K562 (cell line): ENCODE measurements around the gene PRKAR1B. TPM values are rescaled to one million over a fixed set of nuclear protein-coding genes. Genes with fewer than 3 reads are reported as not detected.

Source experiments
- ASH1L ChIP-seq: fragments of 450-650 bp; IDR thresholded peaks from 2 replicates; pipeline ENCODE4 v1.6.1; 2018; ENCODE audit warnings: borderline replicate concordance, mild to moderate bottlenecking, low read depth; ENCODE audit not compliant: partially characterized antibody
- CHD2 ChIP-seq: IDR thresholded peaks from 2 replicates; pipeline ENCODE4 v1.6.1; 2011; ENCODE audit warnings: low read depth, low read length
- CHD4 ChIP-seq: fragments of 200-600 bp; sonication (generic); IDR thresholded peaks from 3 replicates; pipeline ENCODE4 v1.6.1; 2012; ENCODE audit warnings: low read depth, mild to moderate bottlenecking, mixed read lengths, low read length, inconsistent platforms; ENCODE audit not compliant: insufficient read depth, insufficient replicate concordance, poor library complexity, severe bottlenecking
- ILF3 ChIP-seq: fragments of 450-650 bp; IDR thresholded peaks from 2 replicates; pipeline ENCODE4 v1.6.1; 2018; ENCODE audit warnings: antibody characterized with exemption, mild to moderate bottlenecking, moderate library complexity, borderline replicate concordance
- KDM5B ChIP-seq: fragments of 200-600 bp; sonication (generic); IDR thresholded peaks from 2 replicates; pipeline ENCODE4 v1.6.1; 2012; ENCODE audit warnings: low read depth, mild to moderate bottlenecking, moderate library complexity, low read length, control low read depth, inconsistent platforms; ENCODE audit not compliant: insufficient replicate concordance
- NCOA1 ChIP-seq: fragments of 450-650 bp; IDR thresholded peaks from 2 replicates; pipeline ENCODE4 v1.6.1; 2016; ENCODE audit warnings: low read depth
- RAD51 ChIP-seq: fragments of 450-650 bp; IDR thresholded peaks from 2 replicates; pipeline ENCODE4 v1.7.1; 2016; ENCODE audit warnings: low read depth, mild to moderate bottlenecking, borderline replicate concordance
- TAF9B ChIP-seq: fragments of 450-650 bp; IDR thresholded peaks from 2 replicates; pipeline ENCODE4 v1.6.1; 2018; ENCODE audit warnings: mild to moderate bottlenecking; ENCODE audit not compliant: partially characterized antibody
- TRIM28 ChIP-seq: fragments of 450-650 bp; IDR thresholded peaks from 2 replicates; pipeline ENCODE4 v1.6.1; 2017
- ZNF75A ChIP-seq: fragments of 450-650 bp; formaldehyde crosslinking; IDR thresholded peaks from 2 replicates; pipeline ENCODE4 v1.4.0; 2020; ENCODE audit warnings: mild to moderate bottlenecking
- polyA plus RNA-seq, 8 experiments: library from polyadenylated mRNA; depleted of rRNA in 4 of 8; stranded (reverse) in 5 of 8; unstranded in 3 of 8; fragments of >200 nt; fragmentation: Nextera tagmentation in 2 of 8; fragmentation: Illumina TruSeq in 1 of 8; extraction: Ambion mirVana in 2 of 8; extraction: Trizol in 1 of 8; gene quantifications; 2 replicates each; pipeline versions ENCODE4 v1.2.1 to v1.2.3, GENCODE V29; 2011 to 2014; ENCODE audit warnings: inconsistent platforms in 1 of 8, missing spikeins in 1 of 8
- total RNA-seq, 7 experiments: library from RNA; depleted of rRNA in 6 of 7; stranded (reverse); fragments of >200 nt in 6 of 7; fragmentation: Illumina TruSeq in 2 of 7; extraction: Trizol in 2 of 7; gene quantifications; 2 replicates each; pipeline versions ENCODE4 v1.2.1 to v1.2.3, GENCODE V29; 2011 to 2021; ENCODE audit warnings: low replicate concordance in 1 of 7
- TF ChIP-seq, protein P1 (sequence below): fragments of 250-450 bp; sonication (Bioruptor Pico); IDR thresholded peaks from 2 replicates; pipeline ENCODE4 v1.8.0; 2022; ENCODE audit warnings: inconsistent platforms
- TF ChIP-seq, protein P2 (sequence below): sonication (generic); formaldehyde crosslinking; IDR thresholded peaks from 2 replicates; pipeline ENCODE4 v1.9.0; 2022; ENCODE audit warnings: mild to moderate bottlenecking, missing genetic modification reagents
- TF ChIP-seq, protein P3 (sequence below): fragments of 250-450 bp; sonication (Bioruptor Pico); IDR thresholded peaks from 2 replicates; pipeline ENCODE4 v1.4.0; 2020; ENCODE audit warnings: mild to moderate bottlenecking, moderate library complexity, borderline replicate concordance
- TF ChIP-seq, protein P4 (sequence below): fragments of 250-450 bp; sonication (Bioruptor Pico); IDR thresholded peaks from 2 replicates; pipeline ENCODE4 v1.9.0; 2021; ENCODE audit warnings: mild to moderate bottlenecking, inconsistent platforms
- TF ChIP-seq, protein P5 (sequence below): fragments of 250-450 bp; sonication (Bioruptor Pico); IDR thresholded peaks from 2 replicates; pipeline ENCODE4 v1.8.0; 2021; ENCODE audit warnings: borderline replicate concordance, mild to moderate bottlenecking, moderate library complexity; ENCODE audit not compliant: poor library complexity, severe bottlenecking
- TF ChIP-seq, protein P6 (sequence below): fragments of 250-450 bp; sonication (Bioruptor Pico); IDR thresholded peaks from 2 replicates; pipeline ENCODE4 v1.4.0; 2020; ENCODE audit warnings: borderline replicate concordance

The PRKAR1B gene
- total and polyA plus RNA-seq, 9 of the 15 experiments (the other 6 are each of a cell fraction or from before 2014, with no cell fraction given) = 0.99 to 30.5 (median 12.7) TPM

DNA sequence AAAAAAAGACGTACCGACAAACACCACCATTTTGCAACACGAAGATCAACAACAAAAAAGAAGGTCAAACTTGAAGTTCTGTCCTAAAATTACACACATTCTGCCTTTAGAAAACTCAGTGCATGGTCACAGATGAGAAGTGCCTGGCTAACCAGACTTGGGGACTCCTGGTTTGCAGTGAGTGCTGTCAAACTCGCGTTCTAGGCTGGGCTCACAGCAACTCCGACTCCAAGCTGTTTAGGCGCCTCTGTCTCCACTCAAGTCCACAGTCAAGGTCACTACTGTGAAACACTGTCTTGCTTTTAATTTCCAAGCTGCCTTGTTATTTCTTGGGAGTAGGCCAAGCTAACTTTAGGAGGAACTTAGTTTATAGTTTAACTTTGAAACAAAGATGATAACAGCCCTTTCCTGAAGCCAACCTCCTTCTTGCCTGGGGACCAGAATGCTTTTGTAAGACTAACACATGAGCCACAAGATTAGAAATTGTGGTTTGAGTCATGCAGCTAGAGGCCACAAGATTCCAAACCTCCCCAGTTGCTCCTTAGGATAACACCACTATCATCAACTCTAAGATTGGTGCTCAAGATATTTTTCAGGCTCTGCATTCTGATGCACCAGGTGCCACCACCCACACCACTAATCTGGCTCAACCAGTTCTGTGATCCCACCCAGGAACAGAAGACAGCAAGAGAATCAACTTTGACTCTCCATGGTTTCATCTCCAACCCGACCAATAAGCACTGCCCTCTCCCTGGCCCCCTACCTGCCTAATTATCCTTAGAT is 1.7 kb downstream of the PRKAR1B start (continued):
- TF ChIP-seq, protein P1, sequence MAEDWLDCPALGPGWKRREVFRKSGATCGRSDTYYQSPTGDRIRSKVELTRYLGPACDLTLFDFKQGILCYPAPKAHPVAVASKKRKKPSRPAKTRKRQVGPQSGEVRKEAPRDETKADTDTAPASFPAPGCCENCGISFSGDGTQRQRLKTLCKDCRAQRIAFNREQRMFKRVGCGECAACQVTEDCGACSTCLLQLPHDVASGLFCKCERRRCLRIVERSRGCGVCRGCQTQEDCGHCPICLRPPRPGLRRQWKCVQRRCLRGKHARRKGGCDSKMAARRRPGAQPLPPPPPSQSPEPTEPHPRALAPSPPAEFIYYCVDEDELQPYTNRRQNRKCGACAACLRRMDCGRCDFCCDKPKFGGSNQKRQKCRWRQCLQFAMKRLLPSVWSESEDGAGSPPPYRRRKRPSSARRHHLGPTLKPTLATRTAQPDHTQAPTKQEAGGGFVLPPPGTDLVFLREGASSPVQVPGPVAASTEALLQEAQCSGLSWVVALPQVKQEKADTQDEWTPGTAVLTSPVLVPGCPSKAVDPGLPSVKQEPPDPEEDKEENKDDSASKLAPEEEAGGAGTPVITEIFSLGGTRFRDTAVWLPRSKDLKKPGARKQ = no peak
- no peak for TF ChIP-seq CHD4
- no peak for TF ChIP-seq CHD2
- no peak for TF ChIP-seq ZNF75A (CRISPR knock-in tag)
- no peak for TF ChIP-seq TRIM28
- TF ChIP-seq, protein P2, sequence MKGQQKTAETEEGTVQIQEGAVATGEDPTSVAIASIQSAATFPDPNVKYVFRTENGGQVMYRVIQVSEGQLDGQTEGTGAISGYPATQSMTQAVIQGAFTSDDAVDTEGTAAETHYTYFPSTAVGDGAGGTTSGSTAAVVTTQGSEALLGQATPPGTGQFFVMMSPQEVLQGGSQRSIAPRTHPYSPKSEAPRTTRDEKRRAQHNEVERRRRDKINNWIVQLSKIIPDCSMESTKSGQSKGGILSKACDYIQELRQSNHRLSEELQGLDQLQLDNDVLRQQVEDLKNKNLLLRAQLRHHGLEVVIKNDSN (CRISPR knock-in tag) = no peak
- TF ChIP-seq, protein P3, sequence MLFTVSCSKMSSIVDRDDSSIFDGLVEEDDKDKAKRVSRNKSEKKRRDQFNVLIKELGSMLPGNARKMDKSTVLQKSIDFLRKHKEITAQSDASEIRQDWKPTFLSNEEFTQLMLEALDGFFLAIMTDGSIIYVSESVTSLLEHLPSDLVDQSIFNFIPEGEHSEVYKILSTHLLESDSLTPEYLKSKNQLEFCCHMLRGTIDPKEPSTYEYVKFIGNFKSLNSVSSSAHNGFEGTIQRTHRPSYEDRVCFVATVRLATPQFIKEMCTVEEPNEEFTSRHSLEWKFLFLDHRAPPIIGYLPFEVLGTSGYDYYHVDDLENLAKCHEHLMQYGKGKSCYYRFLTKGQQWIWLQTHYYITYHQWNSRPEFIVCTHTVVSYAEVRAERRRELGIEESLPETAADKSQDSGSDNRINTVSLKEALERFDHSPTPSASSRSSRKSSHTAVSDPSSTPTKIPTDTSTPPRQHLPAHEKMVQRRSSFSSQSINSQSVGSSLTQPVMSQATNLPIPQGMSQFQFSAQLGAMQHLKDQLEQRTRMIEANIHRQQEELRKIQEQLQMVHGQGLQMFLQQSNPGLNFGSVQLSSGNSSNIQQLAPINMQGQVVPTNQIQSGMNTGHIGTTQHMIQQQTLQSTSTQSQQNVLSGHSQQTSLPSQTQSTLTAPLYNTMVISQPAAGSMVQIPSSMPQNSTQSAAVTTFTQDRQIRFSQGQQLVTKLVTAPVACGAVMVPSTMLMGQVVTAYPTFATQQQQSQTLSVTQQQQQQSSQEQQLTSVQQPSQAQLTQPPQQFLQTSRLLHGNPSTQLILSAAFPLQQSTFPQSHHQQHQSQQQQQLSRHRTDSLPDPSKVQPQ = 0 out of 2 replicates have a peak, but pooled peaks have one; percentile 70
- TF ChIP-seq, protein P4, sequence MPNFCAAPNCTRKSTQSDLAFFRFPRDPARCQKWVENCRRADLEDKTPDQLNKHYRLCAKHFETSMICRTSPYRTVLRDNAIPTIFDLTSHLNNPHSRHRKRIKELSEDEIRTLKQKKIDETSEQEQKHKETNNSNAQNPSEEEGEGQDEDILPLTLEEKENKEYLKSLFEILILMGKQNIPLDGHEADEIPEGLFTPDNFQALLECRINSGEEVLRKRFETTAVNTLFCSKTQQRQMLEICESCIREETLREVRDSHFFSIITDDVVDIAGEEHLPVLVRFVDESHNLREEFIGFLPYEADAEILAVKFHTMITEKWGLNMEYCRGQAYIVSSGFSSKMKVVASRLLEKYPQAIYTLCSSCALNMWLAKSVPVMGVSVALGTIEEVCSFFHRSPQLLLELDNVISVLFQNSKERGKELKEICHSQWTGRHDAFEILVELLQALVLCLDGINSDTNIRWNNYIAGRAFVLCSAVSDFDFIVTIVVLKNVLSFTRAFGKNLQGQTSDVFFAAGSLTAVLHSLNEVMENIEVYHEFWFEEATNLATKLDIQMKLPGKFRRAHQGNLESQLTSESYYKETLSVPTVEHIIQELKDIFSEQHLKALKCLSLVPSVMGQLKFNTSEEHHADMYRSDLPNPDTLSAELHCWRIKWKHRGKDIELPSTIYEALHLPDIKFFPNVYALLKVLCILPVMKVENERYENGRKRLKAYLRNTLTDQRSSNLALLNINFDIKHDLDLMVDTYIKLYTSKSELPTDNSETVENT (CRISPR knock-in tag) = no peak
- 0 out of 2 replicates have a peak, but pooled peaks have one; percentile 19 for TF ChIP-seq ILF3
- TF ChIP-seq, protein P5, sequence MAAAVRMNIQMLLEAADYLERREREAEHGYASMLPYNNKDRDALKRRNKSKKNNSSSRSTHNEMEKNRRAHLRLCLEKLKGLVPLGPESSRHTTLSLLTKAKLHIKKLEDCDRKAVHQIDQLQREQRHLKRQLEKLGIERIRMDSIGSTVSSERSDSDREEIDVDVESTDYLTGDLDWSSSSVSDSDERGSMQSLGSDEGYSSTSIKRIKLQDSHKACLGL (CRISPR knock-in tag) = no peak
- peak; percentile 38 for TF ChIP-seq TAF9B
- TF ChIP-seq, protein P6, sequence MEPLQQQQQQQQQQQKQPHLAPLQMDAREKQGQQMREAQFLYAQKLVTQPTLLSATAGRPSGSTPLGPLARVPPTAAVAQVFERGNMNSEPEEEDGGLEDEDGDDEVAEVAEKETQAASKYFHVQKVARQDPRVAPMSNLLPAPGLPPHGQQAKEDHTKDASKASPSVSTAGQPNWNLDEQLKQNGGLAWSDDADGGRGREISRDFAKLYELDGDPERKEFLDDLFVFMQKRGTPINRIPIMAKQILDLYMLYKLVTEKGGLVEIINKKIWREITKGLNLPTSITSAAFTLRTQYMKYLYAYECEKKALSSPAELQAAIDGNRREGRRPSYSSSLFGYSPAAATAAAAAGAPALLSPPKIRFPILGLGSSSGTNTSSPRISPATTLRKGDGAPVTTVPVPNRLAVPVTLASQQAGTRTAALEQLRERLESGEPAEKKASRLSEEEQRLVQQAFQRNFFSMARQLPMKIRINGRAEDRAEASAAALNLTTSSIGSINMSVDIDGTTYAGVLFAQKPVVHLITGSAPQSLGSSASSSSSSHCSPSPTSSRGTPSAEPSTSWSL = no peak
- TF ChIP-seq NCOA1 = peak; percentile 81; the same call in 1 of the 2 replicates
- no peak for TF ChIP-seq KDM5B
- TF ChIP-seq RAD51 = no peak
- TF ChIP-seq ASH1L = no peak
